ENCODE results near the gene BICDL2. TPM values are rescaled to one million over a fixed set of nuclear protein-coding genes. Genes with fewer than 3 reads are reported as not detected.
A peak's percentile ranks its signal among the peaks of the same experiment; 100 is the strongest.

BICDL2 gene
- total and polyA plus RNA-seq, 2 experiments from 2014 or later = not detected

DNA sequence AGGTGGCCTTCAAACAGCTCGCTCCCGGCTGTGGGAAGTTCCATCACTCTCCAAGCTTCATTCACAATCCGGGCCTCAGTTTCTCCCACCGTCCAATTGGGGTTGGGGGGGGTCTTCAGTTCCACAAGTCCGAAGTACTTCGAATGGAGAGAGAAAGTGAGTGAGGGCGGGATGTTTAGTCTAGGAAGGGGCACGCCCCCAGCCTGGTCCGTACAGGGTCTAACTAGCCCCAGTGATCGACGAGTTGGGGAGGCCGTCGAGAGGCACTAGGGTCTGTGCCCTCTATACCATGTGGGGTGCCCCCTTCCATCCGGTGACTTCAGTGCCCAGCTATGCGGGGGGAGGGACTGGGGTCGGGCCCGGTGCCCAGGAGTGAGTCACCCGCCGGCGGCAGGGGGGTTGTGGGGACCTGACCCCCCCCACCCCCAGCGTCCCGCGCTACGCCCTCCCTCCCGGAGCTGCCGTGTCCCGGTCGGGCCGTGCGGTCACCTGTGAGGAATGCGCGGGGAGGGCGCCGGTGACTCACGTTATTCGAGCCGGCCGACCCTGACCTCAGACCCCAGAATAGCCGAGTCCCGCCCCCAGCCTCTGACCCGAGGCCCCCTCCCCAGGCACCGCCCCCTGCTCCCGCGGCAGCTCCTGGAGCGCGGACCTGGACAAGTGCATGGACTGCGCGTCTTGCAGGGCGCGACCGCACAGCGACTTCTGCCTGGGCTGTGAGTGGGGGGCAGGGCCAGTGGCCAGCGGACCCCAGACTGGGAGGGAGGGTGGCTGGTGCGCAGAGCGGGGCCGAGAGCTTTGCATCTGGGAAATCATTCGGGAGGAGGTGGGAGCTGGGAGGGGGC lies 15.9 kb downstream of the BICDL2 start:
- H3K9me3 ChIP-seq (ENCODE audit: low read depth) = no peaks in the 10 kb centered on the region
- H3K4me1 ChIP-seq (ENCODE audit: low read depth) = peaks cover 22% of the 10 kb centered on the region
- peak overlapping the region; percentile 97 for H3K27ac ChIP-seq
- H3K27me3 ChIP-seq = no peaks in the 10 kb centered on the region
- peak; percentile 86 to 92 for DNase-seq (ENCODE audit: low read depth in 1 of 2, low spot score in 1 of 2)
- TF ChIP-seq, protein P1, sequence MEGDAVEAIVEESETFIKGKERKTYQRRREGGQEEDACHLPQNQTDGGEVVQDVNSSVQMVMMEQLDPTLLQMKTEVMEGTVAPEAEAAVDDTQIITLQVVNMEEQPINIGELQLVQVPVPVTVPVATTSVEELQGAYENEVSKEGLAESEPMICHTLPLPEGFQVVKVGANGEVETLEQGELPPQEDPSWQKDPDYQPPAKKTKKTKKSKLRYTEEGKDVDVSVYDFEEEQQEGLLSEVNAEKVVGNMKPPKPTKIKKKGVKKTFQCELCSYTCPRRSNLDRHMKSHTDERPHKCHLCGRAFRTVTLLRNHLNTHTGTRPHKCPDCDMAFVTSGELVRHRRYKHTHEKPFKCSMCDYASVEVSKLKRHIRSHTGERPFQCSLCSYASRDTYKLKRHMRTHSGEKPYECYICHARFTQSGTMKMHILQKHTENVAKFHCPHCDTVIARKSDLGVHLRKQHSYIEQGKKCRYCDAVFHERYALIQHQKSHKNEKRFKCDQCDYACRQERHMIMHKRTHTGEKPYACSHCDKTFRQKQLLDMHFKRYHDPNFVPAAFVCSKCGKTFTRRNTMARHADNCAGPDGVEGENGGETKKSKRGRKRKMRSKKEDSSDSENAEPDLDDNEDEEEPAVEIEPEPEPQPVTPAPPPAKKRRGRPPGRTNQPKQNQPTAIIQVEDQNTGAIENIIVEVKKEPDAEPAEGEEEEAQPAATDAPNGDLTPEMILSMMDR (IDR thresholded peaks at IDR 0.05; ENCODE audit: low read depth, low read length) = no peak
- H3K4me3 ChIP-seq = peak overlapping the region; percentile 74
- H3K36me3 ChIP-seq = no peaks in the 10 kb centered on the region

- TF ChIP-seq, protein P1 (IDR thresholded peaks at IDR 0.05; ENCODE audit: low read depth, low read length) = no peak
- peaks cover 22% of the 10 kb centered on the region for H3K4me1 ChIP-seq (ENCODE audit: low read depth)
- H3K9me3 ChIP-seq (ENCODE audit: low read depth) = no peaks in the 10 kb centered on the region
- H3K27me3 ChIP-seq = no peaks in the 10 kb centered on the region
- no peaks in the 10 kb centered on the region for H3K36me3 ChIP-seq
- DNase-seq (ENCODE audit: low read depth in 1 of 2, low spot score in 1 of 2) = peak; percentile 80 to 92
- peak within 1 kb of the TSS; percentile 97 for H3K27ac ChIP-seq
- peak within 1 kb of the TSS; percentile 74 for H3K4me3 ChIP-seq
These were observed 16.5 kb downstream of the BICDL2 start, which contains the start of gene TNFRSF12A for GRCh38 chr16:3020247-3020603. TSS of gene TNFRSF12A (plus strand) at chr16:3020368. CDS start at chr16:3020398, 30 bp downstream.

DNA sequence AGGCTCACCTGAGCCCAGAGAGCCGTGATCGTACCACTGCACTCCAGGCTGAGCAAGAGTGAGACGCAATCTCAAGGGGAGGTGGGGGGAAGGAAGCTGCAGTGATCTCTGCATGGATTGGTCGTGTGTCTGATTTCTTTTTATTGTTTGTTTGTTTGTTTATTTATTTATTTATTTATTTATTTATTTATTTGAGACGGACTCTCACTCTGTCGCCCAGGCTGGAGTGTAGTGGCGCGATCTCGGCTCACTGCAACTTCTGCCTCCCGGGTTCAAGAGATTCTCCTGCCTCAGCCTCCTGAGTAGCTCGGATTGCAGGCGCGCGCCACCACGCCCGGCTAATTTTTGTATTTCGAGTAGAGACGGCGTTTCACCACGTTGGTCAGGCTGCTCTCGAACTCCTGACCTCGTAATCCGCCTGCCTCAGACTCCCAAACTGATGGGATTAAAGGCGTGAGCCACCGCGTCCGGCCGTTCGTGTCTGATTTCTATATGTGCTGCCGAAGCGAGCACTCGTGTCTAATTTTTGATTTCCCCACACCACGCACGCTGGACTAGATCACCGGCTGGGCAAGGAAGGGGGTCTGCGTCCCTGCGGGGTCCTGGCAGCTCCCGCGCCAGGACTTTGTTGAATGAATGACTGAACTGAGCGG lies 17.0 kb downstream of the BICDL2 start:
- H3K4me3 ChIP-seq = peak overlapping the region; percentile 74
- TF ChIP-seq, protein P1 (IDR thresholded peaks at IDR 0.05; ENCODE audit: low read depth, low read length) = no peak
- peak overlapping the region; percentile 97 for H3K27ac ChIP-seq

GRCh38 chr16:3017794-3018506 lies 18.8 kb downstream of the BICDL2 start, which contains the start of gene CLDN6:
TSS of gene CLDN6 (minus strand) at chr16:3018183. CDS start at chr16:3016021, 2,162 bp downstream.
- no peaks in the 10 kb centered on the region for H3K27me3 ChIP-seq
- peak within 1 kb of the TSS; percentile 87 for H3K27ac ChIP-seq

More for the DNA sequence above, 17.0 kb downstream of the BICDL2 start:
- H3K36me3 ChIP-seq = no peaks in the 10 kb centered on the region
- H3K4me1 ChIP-seq (ENCODE audit: low read depth) = peaks cover 22% of the 10 kb centered on the region
- DNase-seq (ENCODE audit: low read depth in 1 of 2, low spot score in 1 of 2) = no peak
- no peaks in the 10 kb centered on the region for H3K9me3 ChIP-seq (ENCODE audit: low read depth)
- no peaks in the 10 kb centered on the region for H3K27me3 ChIP-seq

GRCh38 chr16:3017344-3017743 lies 19.4 kb downstream of the BICDL2 start:
- peaks cover 18% of the 10 kb centered on the region for H3K4me1 ChIP-seq (ENCODE audit: low read depth)
- H3K27me3 ChIP-seq = no peaks in the 10 kb centered on the region
- no peaks in the 10 kb centered on the region for H3K9me3 ChIP-seq (ENCODE audit: low read depth)
- peak overlapping the region; percentile 76 for H3K4me3 ChIP-seq
- H3K27ac ChIP-seq = peak overlapping the region; percentile 87
- DNase-seq (ENCODE audit: low read depth in 1 of 2, low spot score in 1 of 2) = no peak
- TF ChIP-seq, protein P1 (IDR thresholded peaks at IDR 0.05; ENCODE audit: low read depth, low read length) = no peak
- H3K36me3 ChIP-seq = no peaks in the 10 kb centered on the region

More at GRCh38 chr16:3017794-3018506, 18.8 kb downstream of the BICDL2 start, which contains the start of gene CLDN6:
- TF ChIP-seq, protein P1 (IDR thresholded peaks at IDR 0.05; ENCODE audit: low read depth, low read length) = peak; percentile 29
- DNase-seq (ENCODE audit: low read depth in 1 of 2, low spot score in 1 of 2) = peak in 1 of 2 donors; percentile 94
- Histone ChIP-seq H3K36me3 (no peaks in the 10 kb centered on the region), H3K4me1 (ENCODE audit: low read depth) (peaks cover 18% of the 10 kb centered on the region), H3K4me3 (peak within 1 kb of the TSS; percentile 76), H3K9me3 (ENCODE audit: low read depth) (no peaks in the 10 kb centered on the region)

Data from cardiac muscle cell (in vitro differentiated cells and primary cell).